NCI-H2196 (cell line): ENCODE results near the gene SRGAP3.

Experiments used
- DNase-seq: peaks from one replicate; lab custom pipeline; 2025; ENCODE audit not compliant: unreplicated experiment; lab: John Stamatoyannopoulos, UW

The SRGAP3 gene

GRCh38 chr3:8945890-8946600, 303.4 kb downstream of the SRGAP3 start:
- DNase-seq: no peak

GRCh38 chr3:8942746-8943488, 306.5 kb downstream of the SRGAP3 start:
- no peak for DNase-seq

- DNase-seq: no peak
Observed at GRCh38 chr3:8942115-8942514, 307.3 kb downstream of the SRGAP3 start.

GRCh38 chr3:8938021-8938420, 311.4 kb downstream of the SRGAP3 start:
- DNase-seq: no peak

GRCh38 chr3:8937064-8938020, 312.1 kb downstream of the SRGAP3 start:
- DNase-seq: no peak

- DNase-seq: no peak
Observed at GRCh38 chr3:8932507-8932906, 316.9 kb downstream of the SRGAP3 start.

GRCh38 chr3:8931342-8931741, 318.1 kb downstream of the SRGAP3 start:
- no peak for DNase-seq
